ENCODE results near the gene BAHCC1.
A peak's percentile ranks its signal among the peaks of the same experiment; 100 is the strongest.

The BAHCC1 gene

GRCh38 chr17:81371910-81372760 is 23.1 kb upstream of the BAHCC1 start:
- H3K4me3 ChIP-seq (ENCODE audit: low read depth, low read length), result no peak overlapping the region
- TF ChIP-seq, protein P1, sequence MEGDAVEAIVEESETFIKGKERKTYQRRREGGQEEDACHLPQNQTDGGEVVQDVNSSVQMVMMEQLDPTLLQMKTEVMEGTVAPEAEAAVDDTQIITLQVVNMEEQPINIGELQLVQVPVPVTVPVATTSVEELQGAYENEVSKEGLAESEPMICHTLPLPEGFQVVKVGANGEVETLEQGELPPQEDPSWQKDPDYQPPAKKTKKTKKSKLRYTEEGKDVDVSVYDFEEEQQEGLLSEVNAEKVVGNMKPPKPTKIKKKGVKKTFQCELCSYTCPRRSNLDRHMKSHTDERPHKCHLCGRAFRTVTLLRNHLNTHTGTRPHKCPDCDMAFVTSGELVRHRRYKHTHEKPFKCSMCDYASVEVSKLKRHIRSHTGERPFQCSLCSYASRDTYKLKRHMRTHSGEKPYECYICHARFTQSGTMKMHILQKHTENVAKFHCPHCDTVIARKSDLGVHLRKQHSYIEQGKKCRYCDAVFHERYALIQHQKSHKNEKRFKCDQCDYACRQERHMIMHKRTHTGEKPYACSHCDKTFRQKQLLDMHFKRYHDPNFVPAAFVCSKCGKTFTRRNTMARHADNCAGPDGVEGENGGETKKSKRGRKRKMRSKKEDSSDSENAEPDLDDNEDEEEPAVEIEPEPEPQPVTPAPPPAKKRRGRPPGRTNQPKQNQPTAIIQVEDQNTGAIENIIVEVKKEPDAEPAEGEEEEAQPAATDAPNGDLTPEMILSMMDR (conservative IDR thresholded peaks at IDR 0.05; ENCODE audit: low read depth, low read length), result peak; percentile 49
- DNase-seq (ENCODE audit: low read depth), result peak; percentile 52

DNA sequence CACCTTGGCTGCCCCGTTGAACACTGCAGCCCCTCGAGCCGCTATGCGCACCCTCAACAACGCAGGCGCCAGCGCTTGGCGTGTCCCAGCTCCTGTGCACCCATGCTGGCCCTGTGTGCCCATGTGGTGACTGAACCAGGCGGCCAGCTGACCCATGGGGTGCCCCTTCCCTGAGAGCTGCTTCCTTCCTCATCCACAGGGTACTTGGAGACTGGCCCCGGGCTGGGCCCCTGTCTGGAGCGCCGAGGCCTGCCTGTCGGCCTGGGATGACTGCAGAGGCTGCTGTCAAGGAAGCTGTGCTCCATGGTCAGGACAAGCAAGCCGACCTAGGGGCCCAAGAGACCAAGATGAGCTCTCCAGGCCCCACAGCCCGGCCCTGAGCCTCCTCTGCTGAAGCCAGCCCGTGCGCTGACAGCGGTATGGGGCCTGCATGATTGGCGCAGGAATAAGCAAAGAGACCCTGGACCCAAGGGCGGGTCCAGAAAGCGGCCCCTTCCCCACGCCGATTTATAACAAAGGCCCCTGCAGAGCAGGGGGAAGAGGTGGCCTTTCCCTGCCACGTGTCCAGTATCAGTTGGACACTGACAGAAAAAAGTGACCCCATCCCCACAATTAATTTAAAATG is 21.6 kb upstream of the BAHCC1 start:
- DNase-seq (ENCODE audit: low read depth), result no peak
- H3K4me3 ChIP-seq (ENCODE audit: low read depth, low read length), result no peak overlapping the region
- TF ChIP-seq, protein P1 (conservative IDR thresholded peaks at IDR 0.05; ENCODE audit: low read depth, low read length), result no peak

GRCh38 chr17:81374890-81375289 is 20.4 kb upstream of the BAHCC1 start:
- no peak for DNase-seq (ENCODE audit: low read depth)
- TF ChIP-seq, protein P1 (conservative IDR thresholded peaks at IDR 0.05; ENCODE audit: low read depth, low read length), result no peak
- no peak overlapping the region for H3K4me3 ChIP-seq (ENCODE audit: low read depth, low read length)

- no peak for DNase-seq (ENCODE audit: low read depth)
- TF ChIP-seq, protein P1 (conservative IDR thresholded peaks at IDR 0.05; ENCODE audit: low read depth, low read length), result no peak
- H3K4me3 ChIP-seq (ENCODE audit: low read depth, low read length), result no peak overlapping the region
Observed at GRCh38 chr17:81376946-81377714, 18.1 kb upstream of the BAHCC1 start.

DNA sequence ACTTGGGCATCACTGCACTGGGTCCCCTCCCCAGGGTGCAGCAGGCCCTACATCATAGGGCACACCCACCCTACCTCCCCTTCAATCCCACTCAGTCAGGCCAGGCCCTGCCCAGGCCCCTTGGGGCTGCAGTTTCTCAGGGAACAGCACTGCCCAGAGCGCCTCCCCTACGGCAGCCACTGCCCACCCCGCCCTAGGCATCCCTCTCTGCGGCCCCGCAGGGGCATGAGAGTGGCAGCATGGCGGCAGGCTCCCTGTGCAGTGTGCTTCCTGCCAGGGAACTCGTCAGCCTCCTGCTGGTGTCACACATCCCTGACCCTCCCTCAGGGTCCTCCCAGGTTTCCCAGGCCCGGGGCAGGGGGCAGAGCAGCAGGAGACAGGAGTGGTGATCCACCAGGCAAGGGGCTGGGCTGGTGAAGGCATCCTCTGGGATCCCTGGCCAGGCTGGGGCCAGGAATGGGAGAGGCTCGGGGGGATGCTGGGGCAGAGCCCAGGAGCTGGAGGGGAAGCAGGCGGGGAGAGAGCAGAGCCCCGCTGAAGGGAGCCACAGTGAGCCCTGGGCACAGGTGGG is 16.2 kb upstream of the BAHCC1 start:
- TF ChIP-seq, protein P1 (conservative IDR thresholded peaks at IDR 0.05; ENCODE audit: low read depth, low read length), result no peak
- no peak for DNase-seq (ENCODE audit: low read depth)
- no peak overlapping the region for H3K4me3 ChIP-seq (ENCODE audit: low read depth, low read length)

DNA sequence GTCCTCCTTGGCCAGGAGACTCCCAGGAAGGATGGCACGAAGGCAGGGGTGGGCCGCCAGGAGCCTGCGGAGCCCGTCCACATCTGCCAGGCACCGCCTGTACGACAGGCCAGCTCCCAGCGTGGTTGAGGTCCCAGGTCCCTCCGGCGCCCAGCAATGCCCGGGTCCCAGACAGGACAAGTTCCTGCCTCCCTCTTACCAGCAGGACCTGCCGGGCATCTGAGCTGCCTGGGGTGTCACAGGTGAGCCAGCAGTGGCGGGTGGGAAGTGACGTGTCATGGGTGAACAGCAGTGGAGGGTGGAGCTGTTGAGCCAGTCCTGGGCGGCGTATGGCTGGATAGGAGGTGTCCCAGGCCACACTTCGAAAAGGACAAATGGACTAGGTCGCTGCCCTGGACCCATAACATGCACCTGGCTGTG is 15.7 kb upstream of the BAHCC1 start:
- no peak overlapping the region for H3K4me3 ChIP-seq (ENCODE audit: low read depth, low read length)
- TF ChIP-seq, protein P1 (conservative IDR thresholded peaks at IDR 0.05; ENCODE audit: low read depth, low read length), result no peak
- DNase-seq (ENCODE audit: low read depth), result no peak
